Activated CD8-positive, alpha-beta memory T cell treated with anti-CD3 and anti-CD28 coated beads for 4 hours (primary cell): ENCODE results near the gene CUX1.
"Not testable (repeated sequence)": the region's sequence is repeated elsewhere in the genome, so short reads cannot be mapped to it uniquely, and the experiment has no call there.

Source experiments
- DNase-seq, 2 donors: peaks; one replicate each; pipeline ENCODE4 v3.0.0-alpha.2; 2020; ENCODE audit warnings: low read depth in 2 of 2

The CUX1 gene

GRCh38 chr7:102328863-102329262 lies 511.4 kb downstream of the CUX1 start:
- not testable (repeated sequence) for DNase-seq

GRCh38 chr7:102329366-102329765 lies 511.9 kb downstream of the CUX1 start:
- DNase-seq, result not testable (repeated sequence)

GRCh38 chr7:102330666-102331460 lies 513.4 kb downstream of the CUX1 start:
- DNase-seq, result not testable (repeated sequence)
